ENCODE data around the gene TCF25. TPM values are rescaled to one million over a fixed set of nuclear protein-coding genes. Genes with fewer than 3 reads are reported as not detected.

TCF25 gene
- total RNA-seq, 1 experiment from 2014 or later: 155 TPM

DNA sequence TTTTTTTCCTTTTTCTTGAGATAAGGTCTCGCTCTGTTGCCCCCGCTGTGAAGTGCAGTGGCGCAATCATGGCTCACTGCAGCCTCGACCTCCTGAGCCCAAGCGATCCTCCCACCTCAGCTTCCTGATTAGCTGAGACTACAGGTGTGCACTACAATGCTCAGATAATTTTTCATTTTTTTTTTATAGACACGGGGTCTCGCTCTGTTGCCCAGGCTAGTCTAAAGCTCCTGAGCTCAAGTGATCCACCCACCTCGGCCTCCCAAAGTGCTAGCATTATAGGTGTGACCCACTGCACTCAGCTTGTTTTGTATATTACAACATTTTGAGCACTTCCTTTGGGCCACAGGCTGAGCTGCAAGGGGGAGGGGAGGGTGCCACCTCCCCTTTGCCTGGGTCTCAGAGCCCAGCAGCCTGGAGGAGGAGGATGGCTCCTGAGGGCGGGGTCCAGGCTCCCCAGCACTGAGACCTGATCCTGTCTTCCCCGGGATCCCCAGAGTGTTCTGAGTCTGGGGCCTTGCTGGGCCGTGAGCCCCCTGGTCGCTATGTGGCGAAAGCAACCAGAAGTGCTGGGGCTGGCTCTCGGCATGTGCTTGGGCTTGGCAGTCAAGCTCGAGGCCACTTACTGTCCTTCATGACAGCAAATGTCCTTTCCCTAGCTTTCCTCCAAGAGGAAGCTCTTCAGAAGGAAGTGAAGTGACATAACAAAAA lies 83.3 kb downstream of the TCF25 start:
- Mint-ChIP-seq H3K27ac (peak overlapping the region; percentile 23; the same call in 1 of the 2 replicates), H3K27me3 (ENCODE audit: low read depth) (no peaks in the 10 kb centered on the region; the same call in 1 of the 2 replicates), H3K36me3 (peaks cover 22% of the 10 kb centered on the region), H3K9me3 (peaks cover 3% of the 10 kb centered on the region; the same call in 1 of the 2 replicates), H3K4me1 (peaks cover 2% of the 10 kb centered on the region), H3K4me3 (no peak overlapping the region)
- ChIA-PET CTCF (no interaction called here), POLR2A (no interaction called here)
- DNase-seq (ENCODE audit: low spot score): no peak
- TF ChIP-seq CDX4 (CRISPR knock-in tag; IDR thresholded peaks at IDR 0.05; ENCODE audit: borderline replicate concordance) (no peak), CTCF (IDR thresholded peaks at IDR 0.05) (no peak), TEAD1 (CRISPR knock-in tag; IDR thresholded peaks at IDR 0.05) (no peak), NFE2L1 (CRISPR knock-in tag; IDR thresholded peaks at IDR 0.05) (no peak), JAZF1 (CRISPR knock-in tag; IDR thresholded peaks at IDR 0.05) (no peak), ZNF416 (CRISPR knock-in tag; IDR thresholded peaks at IDR 0.05) (no peak)
- TF ChIP-seq, protein P1, sequence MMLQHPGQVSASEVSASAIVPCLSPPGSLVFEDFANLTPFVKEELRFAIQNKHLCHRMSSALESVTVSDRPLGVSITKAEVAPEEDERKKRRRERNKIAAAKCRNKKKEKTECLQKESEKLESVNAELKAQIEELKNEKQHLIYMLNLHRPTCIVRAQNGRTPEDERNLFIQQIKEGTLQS (CRISPR knock-in tag; conservative IDR thresholded peaks at IDR 0.05): no peak
- TF ChIP-seq, protein P2, sequence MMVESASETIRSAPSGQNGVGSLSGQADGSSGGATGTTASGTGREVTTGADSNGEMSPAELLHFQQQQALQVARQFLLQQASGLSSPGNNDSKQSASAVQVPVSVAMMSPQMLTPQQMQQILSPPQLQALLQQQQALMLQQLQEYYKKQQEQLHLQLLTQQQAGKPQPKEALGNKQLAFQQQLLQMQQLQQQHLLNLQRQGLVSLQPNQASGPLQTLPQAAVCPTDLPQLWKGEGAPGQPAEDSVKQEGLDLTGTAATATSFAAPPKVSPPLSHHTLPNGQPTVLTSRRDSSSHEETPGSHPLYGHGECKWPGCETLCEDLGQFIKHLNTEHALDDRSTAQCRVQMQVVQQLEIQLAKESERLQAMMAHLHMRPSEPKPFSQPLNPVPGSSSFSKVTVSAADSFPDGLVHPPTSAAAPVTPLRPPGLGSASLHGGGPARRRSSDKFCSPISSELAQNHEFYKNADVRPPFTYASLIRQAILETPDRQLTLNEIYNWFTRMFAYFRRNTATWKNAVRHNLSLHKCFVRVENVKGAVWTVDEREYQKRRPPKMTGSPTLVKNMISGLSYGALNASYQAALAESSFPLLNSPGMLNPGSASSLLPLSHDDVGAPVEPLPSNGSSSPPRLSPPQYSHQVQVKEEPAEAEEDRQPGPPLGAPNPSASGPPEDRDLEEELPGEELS (CRISPR knock-in tag; IDR thresholded peaks at IDR 0.05): no peak
- no peak for ATAC-seq

DNA sequence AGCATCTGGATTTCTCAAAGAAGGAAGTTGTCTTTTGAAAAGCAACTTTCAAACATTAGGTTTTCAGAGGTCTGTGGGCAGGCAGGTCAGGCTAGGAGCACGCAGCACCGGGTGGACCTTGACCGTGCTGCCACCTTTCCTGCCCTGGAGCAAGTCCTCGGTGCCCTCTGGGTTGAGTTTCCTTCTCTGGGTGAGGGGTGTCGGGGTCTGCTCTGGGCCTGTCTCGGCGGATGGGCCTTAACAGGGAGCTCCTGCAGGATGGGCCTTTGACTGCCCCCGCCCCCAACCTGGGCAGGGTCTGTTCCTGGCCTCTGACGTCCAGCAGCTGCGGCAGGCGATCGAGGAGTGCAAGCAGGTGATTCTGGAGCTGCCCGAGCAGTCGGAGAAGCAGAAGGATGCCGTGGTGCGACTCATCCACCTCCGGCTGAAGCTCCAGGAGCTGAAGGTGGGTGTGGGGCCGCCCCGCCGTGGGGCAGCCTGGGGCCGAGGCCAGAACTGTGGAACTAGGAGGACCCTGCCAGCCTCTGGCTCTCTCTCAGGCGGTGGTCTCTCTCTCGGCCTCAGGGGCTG lies 83.9 kb downstream of the TCF25 start:
- Mint-ChIP-seq H3K36me3 (peaks cover 22% of the 10 kb centered on the region), H3K4me3 (no peak overlapping the region), H3K27ac (no peak overlapping the region), H3K4me1 (peaks cover 2% of the 10 kb centered on the region), H3K9me3 (peaks cover 3% of the 10 kb centered on the region; the same call in 1 of the 2 replicates), H3K27me3 (ENCODE audit: low read depth) (no peaks in the 10 kb centered on the region; the same call in 1 of the 2 replicates)
- DNase-seq (ENCODE audit: low spot score) (no peak), ATAC-seq (no peak)
- ChIA-PET CTCF (interaction anchor here (1.0 to 1.1 kb wide), 2 partner anchors 39 to 251 kb away, joined by 3 to 5 read pairs; partner anchors contain the start of gene MC1R), POLR2A (no interaction called here)
- TF ChIP-seq AFF4 (CRISPR knock-in tag; IDR thresholded peaks at IDR 0.05; ENCODE audit: borderline replicate concordance) (no peak), ZMAT4 (CRISPR knock-in tag; IDR thresholded peaks at IDR 0.05) (no peak), ZNF232 (CRISPR knock-in tag; IDR thresholded peaks at IDR 0.05) (no peak), JAZF1 (CRISPR knock-in tag; IDR thresholded peaks at IDR 0.05) (no peak), ZNF532 (CRISPR knock-in tag; IDR thresholded peaks at IDR 0.05; ENCODE audit: borderline replicate concordance) (no peak), IRF2 (CRISPR knock-in tag; IDR thresholded peaks at IDR 0.05; ENCODE audit: borderline replicate concordance, low read depth) (no peak)
- TF ChIP-seq, protein P3, sequence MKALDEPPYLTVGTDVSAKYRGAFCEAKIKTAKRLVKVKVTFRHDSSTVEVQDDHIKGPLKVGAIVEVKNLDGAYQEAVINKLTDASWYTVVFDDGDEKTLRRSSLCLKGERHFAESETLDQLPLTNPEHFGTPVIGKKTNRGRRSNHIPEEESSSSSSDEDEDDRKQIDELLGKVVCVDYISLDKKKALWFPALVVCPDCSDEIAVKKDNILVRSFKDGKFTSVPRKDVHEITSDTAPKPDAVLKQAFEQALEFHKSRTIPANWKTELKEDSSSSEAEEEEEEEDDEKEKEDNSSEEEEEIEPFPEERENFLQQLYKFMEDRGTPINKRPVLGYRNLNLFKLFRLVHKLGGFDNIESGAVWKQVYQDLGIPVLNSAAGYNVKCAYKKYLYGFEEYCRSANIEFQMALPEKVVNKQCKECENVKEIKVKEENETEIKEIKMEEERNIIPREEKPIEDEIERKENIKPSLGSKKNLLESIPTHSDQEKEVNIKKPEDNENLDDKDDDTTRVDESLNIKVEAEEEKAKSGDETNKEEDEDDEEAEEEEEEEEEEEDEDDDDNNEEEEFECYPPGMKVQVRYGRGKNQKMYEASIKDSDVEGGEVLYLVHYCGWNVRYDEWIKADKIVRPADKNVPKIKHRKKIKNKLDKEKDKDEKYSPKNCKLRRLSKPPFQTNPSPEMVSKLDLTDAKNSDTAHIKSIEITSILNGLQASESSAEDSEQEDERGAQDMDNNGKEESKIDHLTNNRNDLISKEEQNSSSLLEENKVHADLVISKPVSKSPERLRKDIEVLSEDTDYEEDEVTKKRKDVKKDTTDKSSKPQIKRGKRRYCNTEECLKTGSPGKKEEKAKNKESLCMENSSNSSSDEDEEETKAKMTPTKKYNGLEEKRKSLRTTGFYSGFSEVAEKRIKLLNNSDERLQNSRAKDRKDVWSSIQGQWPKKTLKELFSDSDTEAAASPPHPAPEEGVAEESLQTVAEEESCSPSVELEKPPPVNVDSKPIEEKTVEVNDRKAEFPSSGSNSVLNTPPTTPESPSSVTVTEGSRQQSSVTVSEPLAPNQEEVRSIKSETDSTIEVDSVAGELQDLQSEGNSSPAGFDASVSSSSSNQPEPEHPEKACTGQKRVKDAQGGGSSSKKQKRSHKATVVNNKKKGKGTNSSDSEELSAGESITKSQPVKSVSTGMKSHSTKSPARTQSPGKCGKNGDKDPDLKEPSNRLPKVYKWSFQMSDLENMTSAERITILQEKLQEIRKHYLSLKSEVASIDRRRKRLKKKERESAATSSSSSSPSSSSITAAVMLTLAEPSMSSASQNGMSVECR (CRISPR knock-in tag; IDR thresholded peaks at IDR 0.05; ENCODE audit: borderline replicate concordance): no peak
